ENCODE measurements around the gene PLAGL1.

The PLAGL1 gene

DNA sequence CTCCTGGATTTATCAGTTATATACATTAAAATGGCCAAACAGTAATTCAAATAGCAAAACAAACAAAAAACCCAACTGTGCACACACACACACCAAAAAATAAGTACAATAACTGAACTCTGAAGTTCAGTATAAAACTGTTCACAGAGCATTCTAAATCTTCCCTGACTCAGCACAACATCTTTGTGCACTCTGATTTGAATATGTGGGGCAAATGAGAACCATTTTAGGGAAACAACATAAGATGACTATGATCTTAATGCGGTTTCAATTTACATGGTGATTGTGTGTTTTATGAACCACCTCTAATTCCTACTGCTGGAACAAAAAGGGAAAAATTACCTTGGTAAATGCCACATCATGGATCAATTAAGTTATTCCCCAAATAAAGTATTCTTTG is 41.7 kb downstream of the PLAGL1 start:
- no peak for DNase-seq (ENCODE audit: low read depth, low spot score)

DNA sequence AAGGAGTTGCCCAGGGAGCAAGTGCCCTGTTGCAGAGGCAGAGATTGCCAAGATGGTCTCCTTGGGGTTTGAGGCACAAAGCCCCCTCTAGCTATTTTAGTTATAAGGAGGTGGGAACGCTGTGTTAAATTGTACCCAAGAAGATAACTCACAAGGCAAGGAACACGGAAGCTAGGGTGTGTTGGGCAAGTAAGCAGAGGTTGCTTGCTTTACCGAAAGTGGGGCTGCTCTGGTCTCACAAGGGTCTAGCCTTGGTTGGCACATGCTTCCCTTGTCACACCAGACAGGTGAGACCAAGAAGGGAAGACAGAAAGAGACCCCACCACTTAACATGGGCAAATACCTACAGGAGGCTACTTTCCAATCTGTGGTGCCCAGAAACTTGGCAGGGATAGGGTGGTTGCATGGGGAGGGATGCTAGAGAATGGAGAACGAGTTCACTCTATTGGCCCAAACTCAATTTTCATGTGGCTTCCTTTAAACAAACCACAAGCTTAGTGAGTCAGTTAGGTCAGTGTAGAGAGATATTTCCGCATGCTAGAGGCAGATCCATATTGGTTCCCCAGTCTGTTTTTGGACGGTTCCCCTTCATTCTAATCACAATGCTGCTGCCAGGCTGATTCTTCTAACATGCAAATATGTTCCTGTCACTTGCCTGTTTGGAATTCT is 42.4 kb downstream of the PLAGL1 start:
- no peak for DNase-seq (ENCODE audit: low read depth, low spot score)

DNA sequence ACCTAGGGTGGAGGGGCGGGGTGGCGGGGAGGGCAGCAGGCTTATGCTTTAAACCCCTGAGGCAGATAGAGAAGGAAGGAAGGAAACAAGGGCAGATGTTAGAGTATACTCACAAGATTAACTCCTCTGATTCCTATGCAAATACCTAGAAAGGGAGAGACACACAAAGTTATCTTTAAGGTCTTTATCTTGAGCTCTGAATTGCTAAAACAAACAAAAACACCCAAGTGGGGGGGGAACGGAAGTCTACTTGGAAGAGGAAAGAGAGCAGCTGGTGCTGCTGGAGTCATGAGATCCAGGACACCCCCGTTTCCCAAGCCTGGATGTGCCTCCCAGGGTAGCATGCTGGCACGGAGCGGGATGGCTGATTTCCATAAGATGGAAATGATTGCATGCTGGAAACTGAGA is 43.4 kb downstream of the PLAGL1 start:
- DNase-seq (ENCODE audit: low read depth, low spot score) = no peak

DNA sequence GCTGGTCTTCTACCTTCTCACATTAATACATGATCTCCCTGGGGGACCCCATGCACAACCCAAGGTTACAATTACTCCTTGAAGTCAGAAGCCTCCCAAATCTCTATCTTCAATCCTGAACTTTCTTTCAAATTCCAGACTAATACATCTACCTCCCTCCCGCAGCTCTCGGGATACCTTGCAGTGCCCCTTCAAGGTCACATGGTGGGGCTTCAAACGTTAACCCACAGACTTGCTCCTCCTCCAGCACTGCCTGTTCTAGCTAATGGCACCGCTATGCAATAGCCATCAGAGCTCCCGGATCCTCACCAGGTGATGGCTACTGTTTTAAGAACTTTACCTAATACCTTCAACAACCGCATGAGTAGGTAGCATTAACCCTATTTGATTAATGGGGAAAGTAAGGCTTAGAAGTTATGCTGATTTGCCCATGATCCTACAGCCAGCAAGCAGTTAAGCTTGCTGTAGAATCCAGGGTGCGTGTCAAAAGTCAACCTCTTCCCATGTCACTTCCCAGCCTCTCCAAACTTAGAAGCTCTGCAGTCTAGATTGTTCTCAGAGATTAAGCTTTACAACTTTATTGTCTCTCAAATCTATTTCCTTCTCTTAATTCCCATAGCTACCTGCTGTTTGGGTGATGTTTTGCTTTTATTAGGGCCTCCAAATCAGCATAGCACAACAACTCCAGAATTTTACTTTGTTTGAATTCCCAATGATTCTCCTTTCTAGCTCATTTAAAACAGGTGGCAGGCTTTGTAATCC is 44.7 kb downstream of the PLAGL1 start:
- no peak for DNase-seq (ENCODE audit: low read depth, low spot score)

DNA sequence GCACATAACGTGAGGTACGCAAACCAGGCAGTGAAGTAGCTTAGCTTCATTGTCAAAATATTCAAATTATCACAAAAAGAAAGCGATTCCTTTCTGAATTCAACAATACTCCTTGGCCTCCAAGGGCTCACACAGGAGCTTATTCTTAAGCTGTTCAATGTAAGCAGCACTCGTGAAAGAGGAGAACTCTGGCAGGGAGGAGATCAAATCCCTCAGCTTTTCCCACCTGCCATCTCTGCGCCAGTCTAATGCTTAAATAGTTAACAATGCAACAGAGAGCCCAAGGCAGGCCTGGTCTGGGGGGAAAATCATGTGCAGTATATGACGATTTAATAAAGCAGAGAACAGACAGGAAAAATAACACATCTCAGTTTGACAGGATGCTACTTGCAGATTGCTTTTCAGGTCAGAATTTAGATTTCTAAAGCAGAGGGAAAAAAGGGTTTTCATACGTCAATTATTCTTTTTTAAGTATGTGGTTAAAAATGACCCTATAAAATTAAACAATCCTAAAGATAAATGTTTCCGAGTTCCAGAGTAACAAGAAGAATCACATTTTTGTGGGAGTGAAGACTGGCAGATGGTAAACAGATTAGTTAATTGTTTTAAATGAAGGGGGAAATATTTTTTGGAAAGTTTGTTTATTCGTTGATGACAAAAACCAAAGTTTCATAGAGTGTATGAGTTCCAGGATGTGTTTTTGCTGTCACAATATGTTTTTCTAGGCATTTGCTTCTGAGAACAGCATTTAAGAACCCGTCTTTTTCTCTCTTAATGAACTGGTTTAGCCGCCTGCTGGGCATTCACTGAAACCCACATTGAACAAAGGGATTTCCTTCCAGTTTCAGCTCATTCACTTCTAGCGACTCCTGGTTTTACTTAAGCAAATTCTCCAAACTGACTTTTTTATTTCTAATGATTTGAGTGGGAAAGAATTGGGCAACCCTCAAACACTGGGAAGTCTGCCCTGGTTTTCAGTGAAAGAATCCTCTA is 45.9 kb downstream of the PLAGL1 start:
- DNase-seq (ENCODE audit: low read depth, low spot score) = no peak

DNA sequence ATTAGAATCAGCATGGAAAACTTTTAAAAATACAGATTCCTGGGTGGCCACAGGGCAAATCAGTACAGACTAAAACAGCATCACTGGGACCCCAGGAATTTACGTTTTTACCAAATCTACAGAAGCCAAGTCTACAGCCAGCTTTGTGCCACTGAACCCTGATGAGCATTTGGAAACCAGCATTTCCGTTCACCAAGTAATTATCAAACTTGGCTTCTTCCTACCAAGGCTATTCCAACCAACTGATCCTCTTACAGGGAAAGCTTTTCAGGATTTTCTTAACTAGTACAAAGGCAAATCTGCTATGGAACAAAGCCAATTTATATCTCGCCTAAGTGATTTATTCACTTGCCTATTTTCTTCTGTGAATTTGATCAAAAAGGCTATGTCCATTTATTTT is 47.0 kb downstream of the PLAGL1 start:
- no peak for DNase-seq (ENCODE audit: low read depth, low spot score)

DNA sequence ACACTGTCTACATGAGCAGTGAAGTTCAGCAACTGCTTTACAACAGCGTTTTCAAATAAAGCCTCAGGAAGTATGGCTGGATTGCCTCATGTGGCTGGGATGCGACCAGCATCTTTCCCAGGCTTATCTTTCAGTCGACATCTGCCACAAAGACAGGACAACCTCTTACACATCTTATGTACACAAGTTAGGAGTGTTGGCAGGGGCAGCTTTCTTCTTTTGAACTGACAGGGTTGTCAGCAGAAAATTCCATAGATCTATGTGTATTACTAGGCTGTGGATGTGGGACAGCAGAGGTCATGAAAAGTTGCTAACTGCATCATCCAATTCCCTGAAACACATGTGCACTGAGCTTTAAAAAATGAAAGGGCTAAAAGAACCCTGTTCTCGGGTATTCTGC is 48.1 kb downstream of the PLAGL1 start:
- no peak for DNase-seq (ENCODE audit: low read depth, low spot score)

DNA sequence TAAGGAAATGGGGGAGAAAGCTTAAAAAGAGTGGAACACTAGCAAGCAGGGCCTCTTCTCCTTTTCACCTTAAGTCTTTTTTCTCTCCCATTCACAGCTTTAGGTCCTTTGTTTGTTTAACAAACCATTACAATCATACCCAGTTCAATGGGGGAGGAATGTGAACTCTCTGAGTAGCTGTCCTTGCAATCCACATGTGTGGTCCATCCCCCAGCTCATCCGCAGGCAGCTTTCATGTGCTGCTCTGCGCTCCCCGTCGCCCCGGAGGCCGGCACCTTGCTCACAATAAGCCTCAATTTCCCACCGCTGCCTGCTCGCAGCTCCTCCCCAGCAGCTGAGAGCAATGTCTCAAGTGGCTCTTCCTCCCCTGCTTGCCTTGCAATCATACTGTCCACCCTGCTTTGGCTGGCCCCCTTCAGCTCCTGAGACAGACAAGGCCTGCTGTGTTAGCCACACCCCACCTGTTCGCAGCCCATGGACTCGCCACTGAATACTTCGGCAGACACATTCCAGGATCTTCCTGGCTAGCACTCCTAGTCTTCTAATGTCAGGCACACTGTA is 49.1 kb downstream of the PLAGL1 start:
- no peak for DNase-seq (ENCODE audit: low read depth, low spot score)

DNA sequence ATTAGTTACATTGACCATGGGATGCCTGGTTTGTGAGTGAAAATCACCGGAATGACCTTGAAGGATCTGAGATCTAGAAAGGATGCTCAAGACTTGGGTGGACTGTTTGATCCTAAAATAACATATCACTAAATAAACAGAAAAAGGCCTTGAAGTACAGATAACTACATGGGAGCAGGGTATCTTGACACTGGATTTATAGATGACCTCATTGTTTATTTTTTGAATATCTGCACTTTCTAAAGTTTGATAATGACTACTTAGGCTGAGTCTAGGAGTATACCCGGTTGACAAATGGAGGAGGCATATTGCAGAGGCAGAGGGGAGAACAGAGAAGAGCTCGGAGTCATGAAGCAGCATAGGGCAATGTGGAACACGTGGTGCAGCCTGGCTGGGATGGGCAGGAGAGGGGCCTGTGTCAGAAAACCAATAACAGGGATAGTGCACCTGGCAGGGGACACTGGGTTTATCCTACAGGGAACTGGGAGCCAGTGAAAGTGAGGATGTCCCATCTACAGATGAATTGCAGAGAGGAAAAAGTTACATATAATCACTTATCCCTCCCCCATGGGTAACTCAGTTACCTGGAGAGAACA is 50.3 kb downstream of the PLAGL1 start:
- DNase-seq (ENCODE audit: low read depth, low spot score) = no peak

DNA sequence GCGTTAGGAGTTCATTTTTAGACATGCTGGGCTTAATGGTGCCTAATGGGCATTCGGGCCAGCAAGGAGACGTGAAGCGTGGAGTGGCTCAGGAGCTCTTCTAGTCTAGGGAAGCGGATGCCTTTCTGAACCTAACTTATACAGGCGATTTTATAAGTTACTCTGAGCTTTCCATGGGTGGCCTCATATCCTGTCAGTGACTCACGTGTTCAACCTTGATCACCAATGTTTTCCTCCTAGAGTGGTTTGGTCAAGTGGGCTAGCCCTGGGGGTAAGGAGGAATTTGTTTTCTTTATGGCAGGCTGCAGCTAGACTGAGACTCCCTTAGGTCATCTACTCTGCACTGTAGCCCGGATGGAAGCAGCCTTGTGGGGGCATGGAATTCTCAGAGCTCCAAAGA is 52.1 kb downstream of the PLAGL1 start:
- DNase-seq (ENCODE audit: low read depth, low spot score) = no peak

DNA sequence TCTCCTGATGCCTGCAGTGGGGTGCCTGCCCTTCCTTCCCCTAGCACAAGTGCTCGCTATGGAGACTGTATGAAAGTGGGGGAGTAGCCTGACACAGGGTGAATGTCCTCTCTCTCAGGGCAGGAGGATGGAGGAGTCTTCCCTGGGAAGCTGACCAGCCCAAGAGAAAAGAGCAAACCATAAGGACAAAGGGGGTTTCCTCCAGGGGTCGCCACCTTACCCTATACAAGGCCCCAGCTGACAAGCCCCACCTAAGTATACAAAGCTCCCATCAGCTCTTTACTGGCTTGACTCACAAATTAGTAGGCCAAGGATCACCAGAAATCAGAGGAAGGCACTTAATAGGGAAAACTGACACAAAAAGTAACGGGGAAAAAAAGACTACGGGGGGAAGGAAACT is 54.1 kb downstream of the PLAGL1 start:
- DNase-seq (ENCODE audit: low read depth, low spot score) = no peak

DNA sequence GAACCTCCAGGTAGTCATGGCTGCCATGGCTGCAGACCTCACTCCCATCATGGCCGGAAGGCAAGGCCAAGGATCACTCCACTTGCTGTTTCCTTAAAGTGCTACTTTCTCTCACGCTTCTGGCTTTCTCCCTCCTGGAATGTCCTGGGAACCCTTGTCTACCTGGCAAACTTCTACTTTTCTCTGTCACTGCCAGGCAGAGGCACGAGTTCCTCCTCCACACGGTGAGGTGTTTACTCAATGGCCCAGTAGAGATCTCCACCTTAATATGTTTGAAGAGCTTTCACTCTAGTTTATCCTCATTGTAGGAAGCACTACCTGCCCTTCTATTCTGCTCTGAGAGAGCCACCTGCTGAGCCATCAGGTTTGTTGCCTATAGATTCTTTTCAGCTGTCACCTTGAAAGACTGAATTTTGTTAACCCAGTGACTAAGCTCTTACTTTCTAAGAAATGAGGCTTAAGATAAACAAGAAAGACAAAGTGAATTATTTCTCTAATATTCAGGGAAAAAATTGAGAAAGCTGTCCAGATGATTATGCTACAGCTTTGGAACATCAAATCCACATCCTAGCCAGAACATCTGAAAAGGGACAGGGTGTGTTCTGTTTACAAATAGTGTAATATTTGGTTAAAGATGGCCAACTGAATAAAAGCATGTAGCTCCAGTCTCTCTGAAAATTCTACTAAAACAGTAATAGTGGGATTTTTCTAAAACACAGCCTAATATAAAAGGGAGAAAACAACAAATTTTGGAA is 54.9 kb downstream of the PLAGL1 start:
- no peak for DNase-seq (ENCODE audit: low read depth, low spot score)

DNA sequence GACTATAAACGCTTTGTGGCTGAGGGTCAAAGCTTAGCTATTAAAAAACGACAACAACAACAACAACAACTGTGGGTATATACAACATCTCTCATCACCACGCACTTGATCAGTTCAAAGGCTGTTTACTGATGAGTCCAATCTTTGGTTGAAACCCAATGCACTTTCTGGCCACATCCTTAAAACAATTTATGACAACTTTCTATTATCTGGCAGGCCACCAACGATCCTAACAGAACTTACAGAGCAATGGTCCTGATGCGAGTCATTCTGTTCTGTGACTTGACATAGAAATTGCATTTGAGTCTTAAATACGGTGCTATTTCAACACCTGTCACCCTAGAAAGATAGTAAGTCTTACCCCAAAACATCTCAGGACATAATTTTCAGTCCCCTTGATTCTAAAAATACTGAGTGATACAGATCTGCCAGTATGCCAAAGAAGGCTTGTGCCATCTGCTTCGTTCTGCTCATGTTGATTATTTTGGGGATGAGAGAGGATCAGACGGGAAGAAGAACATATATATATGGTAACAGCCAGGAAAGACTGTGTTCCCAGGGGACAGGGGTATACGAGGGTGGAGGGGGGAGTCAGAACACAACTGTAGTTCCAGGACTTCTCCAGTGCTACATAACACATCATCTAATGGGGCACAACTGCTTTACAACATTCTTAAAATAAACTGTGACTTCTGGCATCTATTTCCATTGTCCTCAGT is 55.8 kb downstream of the PLAGL1 start:
- no peak for DNase-seq (ENCODE audit: low read depth, low spot score)

DNA sequence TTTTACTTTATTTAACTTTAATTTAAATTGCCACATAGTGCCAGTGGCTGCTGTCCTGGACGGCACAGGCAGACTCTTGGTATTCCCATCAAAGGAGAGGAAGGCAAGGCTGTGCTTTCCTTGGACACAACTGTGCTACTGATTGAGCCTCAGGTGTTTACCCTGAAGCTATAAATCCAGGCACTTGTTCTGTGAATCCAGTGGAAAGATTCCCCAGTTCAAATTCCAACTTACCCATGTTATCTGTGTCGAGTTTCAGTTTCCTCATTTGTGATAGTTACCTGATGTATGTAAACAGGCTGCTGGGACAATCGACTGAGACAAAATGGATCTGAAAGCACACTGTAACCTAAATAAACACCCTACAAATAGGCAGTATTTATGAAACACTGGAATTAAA is 57.2 kb downstream of the PLAGL1 start:
- DNase-seq (ENCODE audit: low read depth, low spot score) = no peak

DNA sequence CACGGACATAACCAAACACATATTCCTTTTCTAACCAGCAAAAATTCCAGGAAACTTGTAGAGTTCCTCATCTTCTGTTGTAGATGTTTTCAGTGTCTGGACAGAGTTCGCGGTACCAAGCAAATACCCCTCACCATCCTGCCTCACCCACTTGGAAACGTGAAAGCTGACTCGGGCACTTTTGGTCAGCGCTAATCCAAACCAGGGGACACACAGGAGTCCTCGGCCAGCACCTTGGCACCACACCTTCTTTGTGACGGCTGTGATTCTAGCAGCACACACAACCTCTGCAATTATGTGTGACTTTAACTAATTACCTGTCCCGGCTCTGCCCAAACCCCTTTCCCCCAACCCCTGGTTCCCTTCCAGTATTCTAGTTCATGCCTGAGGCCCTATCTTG is 58.1 kb downstream of the PLAGL1 start:
- DNase-seq (ENCODE audit: low read depth, low spot score) = no peak

DNA sequence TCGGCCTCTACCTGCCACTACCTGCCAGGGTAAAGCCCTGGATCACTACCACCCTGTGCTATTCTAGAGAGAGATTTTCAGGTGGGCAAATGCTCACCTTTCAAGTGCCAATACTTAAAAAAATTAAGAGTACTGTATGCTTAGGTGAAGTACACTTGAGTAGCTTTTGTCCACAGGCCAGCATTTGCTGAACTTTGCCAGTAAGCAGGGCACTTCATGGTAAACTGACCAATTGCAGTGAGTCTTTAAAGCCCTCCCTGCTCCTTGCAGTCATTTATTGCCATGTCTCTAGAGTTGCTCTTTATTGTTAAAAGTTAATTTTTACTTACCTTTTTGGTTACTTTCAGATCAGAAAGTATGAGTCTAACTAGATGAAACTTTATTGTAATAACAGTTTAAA is 58.5 kb downstream of the PLAGL1 start:
- no peak for DNase-seq (ENCODE audit: low read depth, low spot score)

DNA sequence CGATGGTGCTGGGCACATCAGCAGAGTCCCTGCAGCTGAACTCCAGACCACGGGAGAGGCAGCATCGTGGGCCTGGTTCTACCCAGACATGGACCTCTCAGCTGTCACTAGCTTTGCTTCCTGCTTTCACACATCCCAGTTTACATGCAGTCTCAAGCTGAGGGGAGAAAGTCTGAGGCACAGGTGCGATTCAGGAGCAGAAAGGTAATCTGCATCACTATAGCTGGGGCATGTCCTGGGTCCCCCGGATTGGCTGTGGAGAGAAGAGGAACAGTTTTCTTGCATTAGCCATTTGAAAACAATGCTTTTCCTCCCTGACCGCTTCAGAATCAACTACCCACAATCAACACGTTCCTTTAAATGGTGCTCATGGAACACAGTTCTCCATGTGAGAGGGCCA is 59.9 kb downstream of the PLAGL1 start:
- no peak for DNase-seq (ENCODE audit: low read depth, low spot score)

DNA sequence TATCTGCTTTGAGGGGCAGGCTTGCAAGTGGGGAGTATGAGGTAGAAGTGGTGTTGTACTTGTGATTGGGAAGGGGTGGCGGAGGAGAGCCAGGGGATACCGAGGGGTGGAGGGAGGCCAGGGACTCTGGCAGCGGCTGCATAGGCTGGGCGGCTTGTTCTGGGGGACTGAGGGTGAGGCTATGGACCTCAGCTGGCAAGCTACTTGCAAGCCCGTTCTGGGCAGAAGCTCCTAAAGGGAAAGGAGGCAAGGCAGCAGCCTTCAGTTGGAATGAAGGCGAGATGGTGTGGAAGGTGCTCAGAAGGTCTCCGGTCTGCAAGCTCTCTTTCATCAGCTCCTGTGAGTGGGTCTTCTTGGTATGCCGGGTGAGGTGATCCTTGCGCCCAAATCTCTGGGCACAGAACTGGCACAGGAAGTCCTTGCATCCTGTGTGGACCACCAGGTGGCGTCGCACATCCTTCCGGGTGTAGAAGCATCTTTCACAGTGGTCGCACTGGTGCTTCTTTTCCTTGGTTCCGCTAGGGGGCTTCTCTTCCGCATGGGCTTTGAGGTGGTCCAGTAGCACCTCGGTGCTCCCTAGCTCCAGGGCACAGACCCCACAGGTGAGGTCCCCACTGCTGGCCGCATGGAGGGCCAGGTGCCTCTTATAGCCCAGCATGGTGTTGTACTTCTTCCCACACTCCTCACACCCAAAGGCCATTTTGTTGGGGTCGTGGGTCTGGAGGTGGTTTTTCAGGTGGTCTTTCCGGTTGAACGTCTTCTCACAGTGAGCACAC is 66.0 kb downstream of the PLAGL1 start:
- peak; percentile 17 for DNase-seq (ENCODE audit: low read depth, low spot score)

DNA sequence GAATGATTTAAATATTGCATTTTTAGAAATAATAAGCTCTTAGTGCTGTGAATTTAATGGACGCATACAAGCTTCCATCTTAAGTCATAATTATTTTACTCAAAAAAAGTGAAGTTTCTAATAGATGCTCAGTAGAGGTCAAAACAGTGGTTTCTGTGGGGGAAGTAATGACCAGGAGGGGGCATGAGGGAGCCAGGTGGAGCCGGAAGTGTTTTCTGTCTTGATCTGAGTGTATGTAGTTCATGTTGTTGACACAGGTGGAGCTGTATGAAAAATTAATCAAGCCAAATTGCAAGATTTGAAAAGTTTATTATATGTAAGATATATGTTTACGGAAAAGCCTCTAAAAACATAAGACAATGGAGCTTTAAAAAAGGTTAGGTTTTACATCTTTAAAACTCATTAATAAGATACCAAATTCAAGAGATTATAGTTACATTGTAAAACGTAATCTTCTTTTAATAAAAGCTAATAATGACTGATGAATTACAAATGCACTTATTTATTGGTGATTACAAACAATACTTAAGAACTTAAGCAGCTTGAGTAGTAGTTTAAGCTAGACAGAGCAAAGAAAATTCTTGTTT is 68.0 kb downstream of the PLAGL1 start:
- no peak for DNase-seq (ENCODE audit: low read depth, low spot score)
